ENCODE measurements around the gene CEP57L1.

- TF ChIP-seq LARP7 (IDR thresholded peaks at IDR 0.05) (no peak), CTCF (IDR thresholded peaks at IDR 0.05 in 2 of 3, conservative IDR thresholded peaks at IDR 0.05 in 1 of 3; ENCODE audit: control insufficient read depth in 2 of 3, extremely low read depth in 1 of 3, insufficient read depth in 1 of 3, low read depth in 3 of 3, low read length in 3 of 3) (no peak), NRF1 (conservative IDR thresholded peaks at IDR 0.05; ENCODE audit: low read depth, low read length) (no peak), PRDM15 (CRISPR knock-in tag; IDR thresholded peaks at IDR 0.05) (no peak), NFYB (IDR thresholded peaks at IDR 0.05; ENCODE audit: insufficient read depth, low read depth, low read length) (no peak), EZH2 (IDR thresholded peaks at IDR 0.05; ENCODE audit: borderline replicate concordance, control insufficient read depth, low read depth, low read length) (no peak), GABPA (IDR thresholded peaks at IDR 0.05; ENCODE audit: low read depth) (no peak), USF2 (IDR thresholded peaks at IDR 0.05; ENCODE audit: borderline replicate concordance, low read depth, low read length) (no peak)
These were observed 42.0 kb upstream of the CEP57L1 start for GRCh38 chr6:109053336-109053735.
